Heart left ventricle (tissue), 16 donors: ENCODE data around the gene CENPX. TPM values are rescaled to one million over a fixed set of nuclear protein-coding genes. Genes with fewer than 3 reads are reported as not detected.

ENCODE experiments used
- ATAC-seq, 4 donors: fragments of 200-7000 bp; cut with Tn5 transposase; one replicate each; pipeline ENCODE4 v1.9.1; 2020 to 2022; ENCODE audit warnings: moderate library complexity in 4 of 4, mild to moderate bottlenecking in 3 of 4, moderate number of reproducible peaks in 1 of 4
- DNase-seq, 5 donors: peaks; one replicate each; pipeline ENCODE4 v3.0.0-alpha.2; 2020
- H3K27ac ChIP-seq, 12 donors: fragments of 200-600 bp; sonication (generic) in 4 of 12; one replicate each; pipeline versions ENCODE4 v1.5.0 to v1.8.0; 2016 to 2022; ENCODE audit warnings: mild to moderate bottlenecking in 2 of 12
- H3K27me3 ChIP-seq, 9 donors: fragments of 200-600 bp; sonication (generic) in 2 of 9; one replicate each; pipeline versions ENCODE4 v1.5.1 to v1.8.0; 2016 to 2022; ENCODE audit warnings: mild to moderate bottlenecking in 3 of 9
- H3K36me3 ChIP-seq, 9 donors: fragments of 200-600 bp; sonication (generic) in 2 of 9; one replicate each; pipeline versions ENCODE4 v1.5.0 to v1.8.0; 2018 to 2022; ENCODE audit warnings: mild to moderate bottlenecking in 2 of 9
- H3K4me1 ChIP-seq, 12 donors: fragments of 200-600 bp; sonication (generic) in 4 of 12; one replicate each; pipeline versions ENCODE4 v1.5.0 to v1.8.0; 2016 to 2022; ENCODE audit warnings: mild to moderate bottlenecking in 3 of 12
- H3K4me3 ChIP-seq, 12 donors: fragments of 200-600 bp; sonication (generic) in 4 of 12; one replicate each; pipeline versions ENCODE4 v1.5.0 to v1.8.0; 2017 to 2022; ENCODE audit warnings: mild to moderate bottlenecking in 9 of 12, moderate library complexity in 4 of 12
- H3K9me3 ChIP-seq, 12 donors: fragments of 200-600 bp; sonication (generic) in 4 of 12; one replicate each; pipeline versions ENCODE4 v1.5.0 to v1.8.0; 2016 to 2022; ENCODE audit warnings: mild to moderate bottlenecking in 1 of 12
- POLR2A ChIP-seq, 2 donors: fragments of 450-650 bp; IDR thresholded peaks; one replicate each; pipeline ENCODE4 v1.6.1; 2017; ENCODE audit warnings: antibody characterized with exemption in 2 of 2, mild to moderate bottlenecking in 2 of 2, moderate library complexity in 2 of 2
- WGBS, 4 donors: extraction: QIAGEN DNeasy Blood & Tissue Kit in 2 of 4; methylation state at CpG; one replicate each; pipeline versions ENCODE4 v1.1.5 to v1.1.7; 2013 to 2018; 5-methylcytosine and 5-hydroxymethylcytosine counted together
- intact Hi-C, 10 donors: fragments of 100-400 bp; cut with DNase I; formaldehyde crosslinking; loops; one replicate each; pipeline versions ENCODE4 v1.11.1 to v1.14.2; 2022
- polyA plus RNA-seq, 2 donors: library from polyadenylated mRNA; stranded (reverse); fragments of 200-250 nt; gene quantifications; one replicate each; pipeline ENCODE4 v1.2.3, GENCODE V29; 2013
- total RNA-seq, 9 donors: library from RNA; depleted of rRNA in 2 of 9; stranded (reverse); fragments of >200 nt in 2 of 9; fragmentation: NEBNext Ultra II Directional in 3 of 9; extraction: Animal tissue kit (Norgen Biotek cat#: 25700) in 3 of 9; gene quantifications; one replicate each; pipeline versions ENCODE4 v1.1.0 to v1.2.4, GENCODE V29; 2016 to 2023
- TF ChIP-seq, protein P1 (sequence below), 12 donors: fragments of 200-600 bp; sonication (generic) in 4 of 12; IDR thresholded peaks; one replicate each; pipeline versions ENCODE4 v1.5.0 to v1.8.0; 2018 to 2022; ENCODE audit warnings: antibody characterized with exemption in 12 of 12, mild to moderate bottlenecking in 5 of 12
- donor health status: ischemic (EF 13 %, LVEDD 7.1; RV severe dilation, severe dysfunction).
- donor health status: healthy with polysubstance abuse.
- donor health status: DM: no; HTN: yes; CAD: no.
- donor health status: DM: no; HTN: no; CAD: no.
- donor health status: ischemic (EF 25% LVEDD 6.9; RV normal size, moderate dysfunction).
- donor health status: ischemic (EF 25% LVEDD 5.7; RV mildly dilated, moderate dysfunction).
- donor health status: healthy.
- donor health status: DM: yes; HTN: yes; CAD: no.
- donor health status: ischemic (EF 35%, LVEDD 5.7; RV mildly dilated, moderate dysfunction).
- donor health status: nonischemic (EF 11% LVEDD 7.7; RV severe dilation, severe dysfunction).
- donor health status: DM: yes; HTN: yes; CAD: no.
- donor health status: PGD.
- donor health status: ischemic (EF 29% LVEDD 5.4; RV normal size, mild dysfunction).
- donor health status: nonischemic (EF 23%, LVEDD 6.1; RV moderate dilation, normal function).

Gene CENPX
- total and polyA plus RNA-seq, 11 donors: 16.8 to 126 (median 29.2) TPM

DNA sequence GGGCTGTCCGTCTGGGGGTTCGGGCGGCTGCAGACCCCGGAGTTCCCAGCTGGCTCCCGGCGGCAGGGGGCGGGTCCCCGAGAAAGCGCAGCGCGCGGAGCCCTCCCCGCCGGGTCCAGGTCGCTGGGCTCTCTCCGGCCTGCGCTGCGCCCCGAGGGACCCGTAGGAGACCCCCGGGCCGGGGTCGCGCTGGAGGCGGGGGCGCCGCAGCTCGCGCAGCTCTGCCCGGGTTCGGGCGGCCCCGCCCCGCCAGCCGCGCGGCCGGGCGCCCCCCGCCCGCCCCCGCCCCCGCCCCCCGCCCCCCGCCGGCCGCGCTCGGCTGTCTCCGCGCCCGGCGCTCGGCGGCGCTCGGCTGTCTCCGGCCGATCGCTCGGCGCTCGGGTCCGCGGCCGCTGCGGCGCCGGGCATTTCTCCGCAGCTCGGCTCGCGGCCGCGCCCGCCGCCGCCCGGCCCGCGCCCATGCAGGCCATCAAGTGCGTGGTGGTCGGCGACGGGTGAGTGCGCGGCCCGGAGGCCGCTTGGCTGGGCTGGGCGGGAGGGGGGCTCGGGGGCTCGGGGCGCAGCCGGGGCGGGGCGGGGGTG is 8.7 kb upstream of the CENPX start, which contains the start of gene RAC3:
RAC3 (plus strand) TSS at position 376 of the 582 bp plus-strand sequence; CDS start at position 460, 84 bp downstream.
- ATAC-seq (no peak), DNase-seq (no peak)
- Histone ChIP-seq H3K27ac (peak within 1 kb of the TSS in 3 of 12 donors; percentile 3 to 50 (median 10)), H3K4me1 (peaks cover 2 to 44% (median 22%) of the 10 kb centered on the region in 12 donors), H3K9me3 (no peaks in the 10 kb centered on the region), H3K4me3 (peak within 1 kb of the TSS; percentile 23 to 62 (median 52)), H3K36me3 (peaks cover 0 to 5% (median 0%) of the 10 kb centered on the region in 9 donors), H3K27me3 (peaks cover 0 to 9% (median 0%) of the 10 kb centered on the region in 9 donors)
- intact Hi-C loops: loop anchor here in 6 of 10 donors (2.0 to 10.0 kb wide), 6 partner anchors 73 to 293 kb away; no protein-coding TSS in a partner anchor
- whole genome bisulfite sequencing, 4 donors: 0 to 1% (median 1%) methylated on average over 1 to 96 of the region's 96 CpGs
- TF ChIP-seq, protein P1, sequence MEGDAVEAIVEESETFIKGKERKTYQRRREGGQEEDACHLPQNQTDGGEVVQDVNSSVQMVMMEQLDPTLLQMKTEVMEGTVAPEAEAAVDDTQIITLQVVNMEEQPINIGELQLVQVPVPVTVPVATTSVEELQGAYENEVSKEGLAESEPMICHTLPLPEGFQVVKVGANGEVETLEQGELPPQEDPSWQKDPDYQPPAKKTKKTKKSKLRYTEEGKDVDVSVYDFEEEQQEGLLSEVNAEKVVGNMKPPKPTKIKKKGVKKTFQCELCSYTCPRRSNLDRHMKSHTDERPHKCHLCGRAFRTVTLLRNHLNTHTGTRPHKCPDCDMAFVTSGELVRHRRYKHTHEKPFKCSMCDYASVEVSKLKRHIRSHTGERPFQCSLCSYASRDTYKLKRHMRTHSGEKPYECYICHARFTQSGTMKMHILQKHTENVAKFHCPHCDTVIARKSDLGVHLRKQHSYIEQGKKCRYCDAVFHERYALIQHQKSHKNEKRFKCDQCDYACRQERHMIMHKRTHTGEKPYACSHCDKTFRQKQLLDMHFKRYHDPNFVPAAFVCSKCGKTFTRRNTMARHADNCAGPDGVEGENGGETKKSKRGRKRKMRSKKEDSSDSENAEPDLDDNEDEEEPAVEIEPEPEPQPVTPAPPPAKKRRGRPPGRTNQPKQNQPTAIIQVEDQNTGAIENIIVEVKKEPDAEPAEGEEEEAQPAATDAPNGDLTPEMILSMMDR (IDR thresholded peaks at IDR 0.05): no peak
- TF ChIP-seq POLR2A (IDR thresholded peaks at IDR 0.05): no peak

DNA sequence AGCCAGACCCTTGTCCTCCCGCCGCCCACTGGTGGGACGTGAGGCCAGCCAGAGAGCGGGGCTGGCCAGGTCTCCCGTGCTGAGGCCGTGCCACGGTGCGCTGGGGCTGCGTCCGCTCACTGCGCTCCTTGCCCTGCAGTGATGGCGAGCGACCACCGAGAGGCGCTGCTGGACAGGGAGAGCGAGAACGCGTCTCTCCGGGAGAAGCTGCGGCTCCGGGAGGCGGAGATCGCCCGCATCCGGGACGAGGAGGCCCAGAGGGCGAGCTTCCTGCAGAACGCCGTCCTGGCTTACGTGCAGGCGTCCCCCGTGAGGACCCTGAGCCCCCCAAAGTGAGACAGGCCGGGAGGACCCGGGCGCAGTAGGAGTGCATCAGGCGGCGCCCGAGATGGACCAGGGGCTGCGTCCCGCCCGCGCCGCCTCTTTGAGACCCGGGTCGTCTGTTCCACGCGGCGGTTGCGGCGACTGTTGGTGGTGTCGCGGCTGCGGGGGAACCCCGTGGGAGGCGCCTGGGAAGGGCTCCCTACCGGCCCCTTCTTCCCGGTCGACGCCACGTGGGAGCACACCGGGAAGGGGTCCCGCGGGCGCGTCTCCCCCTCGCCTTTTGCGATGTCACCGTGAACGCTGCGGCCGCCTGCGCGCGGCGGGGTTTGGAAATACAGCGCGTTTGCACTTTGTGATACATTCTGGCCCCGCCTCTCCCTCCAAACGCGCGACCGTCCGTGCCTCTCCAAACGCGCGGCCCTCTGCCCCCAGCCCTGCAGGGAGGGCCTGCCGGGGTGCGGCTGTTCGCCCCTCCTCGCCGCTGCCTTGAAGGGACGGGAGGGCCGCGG is 8.0 kb upstream of the CENPX start:
- Histone ChIP-seq H3K4me3 (peak overlapping the region; percentile 23 to 62 (median 52)), H3K27ac (peak overlapping the region in 2 of 12 donors; percentile 3 to 50), H3K27me3 (peaks cover 0 to 9% (median 0%) of the 10 kb centered on the region in 9 donors), H3K36me3 (peaks cover 0 to 5% (median 0%) of the 10 kb centered on the region in 9 donors), H3K9me3 (no peaks in the 10 kb centered on the region), H3K4me1 (peaks cover 0 to 37% (median 16%) of the 10 kb centered on the region in 12 donors)
- ATAC-seq (peak; percentile 43 to 89 (median 79)), DNase-seq (peak; percentile 79 to 94 (median 85))
- WGBS, 4 donors: 1 to 2% (median 1%) methylated on average over 39 to 94 of the region's 94 CpGs
- TF ChIP-seq, protein P1 (IDR thresholded peaks at IDR 0.05): peak; percentile 86 to 98 (median 95)
- TF ChIP-seq POLR2A (IDR thresholded peaks at IDR 0.05): no peak
- intact Hi-C loops: loop anchor here in 9 of 10 donors (1.0 to 10.0 kb wide), 8 partner anchors 74 to 294 kb away; no protein-coding TSS in a partner anchor

DNA sequence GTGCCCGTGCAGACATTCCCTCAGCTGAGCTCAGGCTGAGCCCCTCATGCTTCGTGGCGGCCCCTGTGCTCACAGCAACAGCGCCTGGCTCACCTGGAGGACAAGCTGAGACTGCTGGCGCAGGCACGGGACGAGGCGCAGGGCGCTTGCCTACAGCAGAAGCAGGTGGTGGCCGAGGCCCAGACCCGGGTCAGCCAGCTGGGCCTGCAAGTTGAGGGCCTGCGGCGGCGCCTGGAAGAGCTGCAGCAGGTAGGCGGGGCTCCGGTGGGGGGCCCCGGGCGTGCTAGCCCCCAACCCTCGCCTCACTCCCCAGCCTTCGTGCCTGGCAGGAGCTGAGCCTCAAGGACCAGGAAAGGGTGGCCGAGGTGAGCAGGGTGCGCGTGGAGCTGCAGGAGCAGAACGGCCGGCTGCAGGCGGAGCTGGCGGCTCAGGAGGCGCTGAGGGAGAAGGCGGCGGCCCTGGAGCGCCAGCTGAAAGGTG is 7.4 kb upstream of the CENPX start:
- no peak overlapping the region for H3K27ac ChIP-seq
- peaks cover 0 to 9% (median 0%) of the 10 kb centered on the region in 9 donors for H3K27me3 ChIP-seq
- H3K4me1 ChIP-seq: peaks cover 0 to 34% (median 16%) of the 10 kb centered on the region in 12 donors
- ATAC-seq (peak in 1 of 4 donors; percentile 1), DNase-seq (no peak)
- WGBS, 4 donors: 63 to 73% (median 69%) methylated on average over 13 to 31 of the region's 31 CpGs
- intact Hi-C loops: loop anchor here (1.0 to 10.0 kb wide), 9 partner anchors 75 to 295 kb away; partner anchors contain the start of gene P4HB (in 1 of the 10)
- H3K4me3 ChIP-seq: peak overlapping the region in 9 of 12 donors; percentile 33 to 62 (median 53)
- TF ChIP-seq, protein P1 (IDR thresholded peaks at IDR 0.05): no peak
- no peak for TF ChIP-seq POLR2A (IDR thresholded peaks at IDR 0.05)
- H3K9me3 ChIP-seq: no peaks in the 10 kb centered on the region
- peaks cover 0 to 4% (median 0%) of the 10 kb centered on the region in 9 donors for H3K36me3 ChIP-seq
